ENCODE data around the gene DAZL. TPM values are rescaled to one million over a fixed set of nuclear protein-coding genes. Genes with fewer than 3 reads are reported as not detected.

The DAZL gene
- total RNA-seq, 1 donor from 2014 or later: not detected

- Histone ChIP-seq H3K9me3 (no peaks in the 10 kb centered on the region), H3K36me3 (no peaks in the 10 kb centered on the region), H3K27me3 (no peaks in the 10 kb centered on the region), H3K27ac (no peak overlapping the region), H3K4me1 (no peaks in the 10 kb centered on the region), H3K4me3 (no peak overlapping the region)
- DNase-seq (ENCODE audit: low spot score in 2 of 2): no peak
- TF ChIP-seq, protein P1, sequence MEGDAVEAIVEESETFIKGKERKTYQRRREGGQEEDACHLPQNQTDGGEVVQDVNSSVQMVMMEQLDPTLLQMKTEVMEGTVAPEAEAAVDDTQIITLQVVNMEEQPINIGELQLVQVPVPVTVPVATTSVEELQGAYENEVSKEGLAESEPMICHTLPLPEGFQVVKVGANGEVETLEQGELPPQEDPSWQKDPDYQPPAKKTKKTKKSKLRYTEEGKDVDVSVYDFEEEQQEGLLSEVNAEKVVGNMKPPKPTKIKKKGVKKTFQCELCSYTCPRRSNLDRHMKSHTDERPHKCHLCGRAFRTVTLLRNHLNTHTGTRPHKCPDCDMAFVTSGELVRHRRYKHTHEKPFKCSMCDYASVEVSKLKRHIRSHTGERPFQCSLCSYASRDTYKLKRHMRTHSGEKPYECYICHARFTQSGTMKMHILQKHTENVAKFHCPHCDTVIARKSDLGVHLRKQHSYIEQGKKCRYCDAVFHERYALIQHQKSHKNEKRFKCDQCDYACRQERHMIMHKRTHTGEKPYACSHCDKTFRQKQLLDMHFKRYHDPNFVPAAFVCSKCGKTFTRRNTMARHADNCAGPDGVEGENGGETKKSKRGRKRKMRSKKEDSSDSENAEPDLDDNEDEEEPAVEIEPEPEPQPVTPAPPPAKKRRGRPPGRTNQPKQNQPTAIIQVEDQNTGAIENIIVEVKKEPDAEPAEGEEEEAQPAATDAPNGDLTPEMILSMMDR (IDR thresholded peaks at IDR 0.05): no peak
- intact Hi-C loops (cut with DNase I): loop anchor here (10.0 kb wide), 3 partner anchors 280 to 1240 kb away; partner anchors contain the start of gene PLCL2
Measured at GRCh38 chr3:16604433-16604832, 790 bp downstream of the DAZL start.

DNA sequence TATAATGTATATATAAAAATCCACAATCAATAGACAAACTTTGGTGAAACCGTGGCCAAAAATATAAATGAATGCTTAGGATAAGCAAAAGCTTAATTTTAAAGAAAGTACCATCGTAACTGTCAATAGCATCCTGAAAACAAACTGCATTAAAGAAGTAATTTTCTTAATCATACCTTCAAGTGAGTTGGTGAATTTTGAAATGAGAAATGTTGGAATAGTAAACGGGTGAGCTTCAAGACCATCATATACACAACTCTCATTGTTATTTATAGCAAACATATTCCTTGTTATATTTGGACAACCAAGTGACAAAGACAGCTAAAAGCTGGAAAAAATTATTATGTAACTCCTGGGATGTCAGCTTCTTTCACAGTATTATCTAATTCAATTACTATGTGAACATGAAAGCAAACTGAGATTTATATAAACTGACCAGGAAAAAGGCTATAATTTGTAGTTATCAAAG, 3.7 kb downstream of the DAZL start:
- no peaks in the 10 kb centered on the region for H3K9me3 ChIP-seq
- H3K4me1 ChIP-seq: no peaks in the 10 kb centered on the region
- no peak for DNase-seq (ENCODE audit: low spot score in 2 of 2)
- no peak overlapping the region for H3K4me3 ChIP-seq
- no peak overlapping the region for H3K27ac ChIP-seq
- no peaks in the 10 kb centered on the region for H3K36me3 ChIP-seq
- intact Hi-C loops (cut with DNase I): loop anchor here (1.0 to 10.0 kb wide), 6 partner anchors 283 to 1243 kb away; partner anchors contain the start of gene PLCL2
- TF ChIP-seq, protein P1 (IDR thresholded peaks at IDR 0.05): no peak
- no peaks in the 10 kb centered on the region for H3K27me3 ChIP-seq

- Histone ChIP-seq H3K36me3 (no peaks in the 10 kb centered on the region), H3K4me3 (no peak overlapping the region), H3K4me1 (no peaks in the 10 kb centered on the region), H3K27ac (no peak overlapping the region), H3K27me3 (no peaks in the 10 kb centered on the region), H3K9me3 (no peaks in the 10 kb centered on the region)
- DNase-seq (ENCODE audit: low spot score in 2 of 2): peak in 1 of 2 donors; percentile 89
- TF ChIP-seq, protein P1 (IDR thresholded peaks at IDR 0.05): peak; percentile 61 to 88 (median 74)
- intact Hi-C loops (cut with DNase I): loop anchor here (1.0 to 10.0 kb wide), 6 partner anchors 284 to 1244 kb away; partner anchors contain the start of gene PLCL2
Measured at GRCh38 chr3:16600780-16601536, 4.3 kb downstream of the DAZL start.

- Histone ChIP-seq H3K27me3 (no peaks in the 10 kb centered on the region), H3K27ac (no peak overlapping the region), H3K4me1 (no peaks in the 10 kb centered on the region), H3K4me3 (no peak overlapping the region), H3K9me3 (no peaks in the 10 kb centered on the region), H3K36me3 (no peaks in the 10 kb centered on the region)
- DNase-seq (ENCODE audit: low spot score in 2 of 2): no peak
- intact Hi-C loops (cut with DNase I): loop anchor here (2.0 to 10.0 kb wide), 5 partner anchors 285 to 1245 kb away; partner anchors contain the start of gene PLCL2
- TF ChIP-seq, protein P1 (IDR thresholded peaks at IDR 0.05): no peak
Measured at GRCh38 chr3:16599694-16600093, 5.5 kb downstream of the DAZL start.

DNA sequence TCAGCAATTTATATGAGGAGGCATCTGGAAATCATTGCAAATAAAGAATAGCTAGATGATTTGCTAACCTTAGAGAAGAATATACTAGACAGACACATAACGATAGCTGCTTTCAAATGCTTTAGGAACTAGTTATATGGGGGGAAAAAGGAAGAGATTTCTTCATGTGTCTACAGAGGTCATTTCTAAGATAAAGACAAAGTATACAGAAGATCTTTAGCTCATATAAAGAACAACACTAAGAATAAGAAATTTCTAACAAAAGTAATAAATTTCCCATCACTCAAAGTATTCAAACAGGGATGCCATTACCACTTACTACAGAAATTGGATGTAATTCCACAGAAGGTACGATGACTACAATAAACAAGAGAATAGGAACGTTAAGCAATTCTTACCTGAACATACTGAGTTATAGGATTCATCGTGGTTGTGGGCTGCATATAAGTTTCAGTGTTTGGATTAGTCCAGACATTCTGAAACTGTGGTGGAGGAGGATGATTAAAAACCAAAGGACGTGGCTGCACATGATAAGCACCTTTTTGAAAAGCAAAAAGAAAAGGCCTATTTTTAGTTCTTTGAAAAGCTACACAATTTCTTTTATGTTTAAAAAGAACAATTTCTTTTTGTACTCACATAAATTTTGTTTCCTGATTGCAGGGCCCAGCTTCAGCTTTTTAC, 8.7 kb downstream of the DAZL start:
- H3K9me3 ChIP-seq: no peaks in the 10 kb centered on the region
- H3K27me3 ChIP-seq: no peaks in the 10 kb centered on the region
- TF ChIP-seq, protein P1 (IDR thresholded peaks at IDR 0.05): no peak
- H3K4me3 ChIP-seq: no peak overlapping the region
- no peaks in the 10 kb centered on the region for H3K36me3 ChIP-seq
- H3K4me1 ChIP-seq: no peaks in the 10 kb centered on the region
- H3K27ac ChIP-seq: no peak overlapping the region
- intact Hi-C loops (cut with DNase I): no loop called here
- DNase-seq (ENCODE audit: low spot score in 2 of 2): no peak

All from ascending aorta (tissue), 2 donors.